PFSK-1 (cell line): ENCODE data around the gene CREB3L1.

ENCODE experiments used
- FOXP2 ChIP-seq: optimal IDR thresholded peaks from 2 replicates; pipeline ENCODE3; 2011; ENCODE audit warnings: borderline replicate concordance, control low read depth, inconsistent platforms; ENCODE audit not compliant: insufficient read depth; ENCODE audit errors: extremely low read length, extremely low read depth
- POLR2AphosphoS5 ChIP-seq: IDR thresholded peaks from 2 replicates; pipeline ENCODE4 v1.6.1; 2012; ENCODE audit warnings: low read depth, mild to moderate bottlenecking, control low read depth, low read length, moderate library complexity
- REST ChIP-seq, 2 experiments: IDR thresholded peaks; 2 replicates each; pipeline versions ENCODE4 v1.6.1 to v1.8.0; 2011 to 2012; ENCODE audit warnings: low read depth in 2 of 2, low read length in 2 of 2, control low read depth in 1 of 2, inconsistent platforms in 1 of 2, mild to moderate bottlenecking in 1 of 2, moderate library complexity in 1 of 2; ENCODE audit not compliant: insufficient read depth in 1 of 2
- SIN3A ChIP-seq: IDR thresholded peaks from 2 replicates; pipeline ENCODE4 v1.6.1; 2012; ENCODE audit warnings: mild to moderate bottlenecking, low read length, moderate library complexity, borderline replicate concordance; ENCODE audit not compliant: insufficient read depth
- TAF1 ChIP-seq: IDR thresholded peaks from 2 replicates; pipeline ENCODE4 v1.6.1; 2012; ENCODE audit warnings: low read length, control low read depth, borderline replicate concordance; ENCODE audit not compliant: insufficient read depth

Gene CREB3L1

GRCh38 chr11:46352063-46352841 is 74.8 kb downstream of the CREB3L1 start:
- TF ChIP-seq POLR2AphosphoS5 (no peak), SIN3A (no peak), REST (IDR thresholded peaks at IDR 0.05; ENCODE audit: insufficient read depth in 1 of 2, low read depth in 2 of 2, low read length in 2 of 2) (no peak), FOXP2 (no peak), TAF1 (no peak)

- no peak for TF ChIP-seq POLR2AphosphoS5
These were observed 76.2 kb downstream of the CREB3L1 start for GRCh38 chr11:46353698-46354097.

- TF ChIP-seq TAF1 (no peak), POLR2AphosphoS5 (no peak), REST (IDR thresholded peaks at IDR 0.05; ENCODE audit: insufficient read depth in 1 of 2, low read depth in 2 of 2, low read length in 2 of 2) (no peak), SIN3A (no peak), FOXP2 (no peak)
These were observed 79.5 kb downstream of the CREB3L1 start for GRCh38 chr11:46356924-46357482.

GRCh38 chr11:46357483-46357936 is 80.0 kb downstream of the CREB3L1 start:
- TF ChIP-seq TAF1 = no peak

GRCh38 chr11:46359953-46360352 is 82.5 kb downstream of the CREB3L1 start:
- no peak for TF ChIP-seq TAF1
- no peak for TF ChIP-seq POLR2AphosphoS5
- TF ChIP-seq FOXP2 = no peak
- no peak for TF ChIP-seq SIN3A
- no peak for TF ChIP-seq REST (IDR thresholded peaks at IDR 0.05; ENCODE audit: insufficient read depth in 1 of 2, low read depth in 2 of 2, low read length in 2 of 2)

- TF ChIP-seq REST (IDR thresholded peaks at IDR 0.05; ENCODE audit: insufficient read depth in 1 of 2, low read depth in 2 of 2, low read length in 2 of 2) = no peak
- no peak for TF ChIP-seq SIN3A
- TF ChIP-seq TAF1 = no peak
- TF ChIP-seq FOXP2 = no peak
- TF ChIP-seq POLR2AphosphoS5 = no peak
These were observed 83.4 kb downstream of the CREB3L1 start for GRCh38 chr11:46360878-46361277.
